ENCODE data around the gene CELF1. TPM values are rescaled to one million over a fixed set of nuclear protein-coding genes. Genes with fewer than 3 reads are reported as not detected.

Gene CELF1
- total RNA-seq, 2 experiments from 2014 or later = 155 to 157 TPM

- Mint-ChIP-seq H3K27ac (peak overlapping the region; percentile 73), H3K9me3 (no peaks in the 10 kb centered on the region)
- peak; percentile 48 for DNase-seq
Measured at GRCh38 chr11:47514825-47515647, 37.9 kb downstream of the CELF1 start.

DNA sequence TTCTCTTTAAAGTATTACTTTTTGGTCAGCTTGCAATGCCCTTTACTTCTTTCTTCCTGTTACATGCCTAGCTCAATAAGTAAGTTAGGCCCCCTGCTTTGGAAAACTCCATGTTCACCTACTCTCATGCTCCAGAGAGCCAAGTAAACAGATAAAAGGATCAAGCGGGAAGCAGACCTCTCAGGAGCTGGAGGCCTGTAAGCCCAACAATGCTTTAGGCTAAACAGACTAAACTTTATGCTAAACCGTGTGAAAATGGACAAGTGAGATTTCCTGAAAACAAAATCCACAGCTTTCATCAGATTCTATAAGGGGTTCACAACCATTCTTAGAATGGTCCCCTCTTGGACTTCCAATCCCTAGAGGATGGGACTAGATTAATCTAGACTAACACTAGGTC lies 40.2 kb downstream of the CELF1 start:
- Mint-ChIP-seq H3K9me3 (no peaks in the 10 kb centered on the region), H3K27me3 (no peaks in the 10 kb centered on the region), H3K36me3 (peaks cover 17% of the 10 kb centered on the region), H3K4me3 (no peak overlapping the region), H3K27ac (no peak overlapping the region), H3K4me1 (peaks cover 81% of the 10 kb centered on the region)
- DNase-seq = no peak

More at GRCh38 chr11:47514825-47515647, 37.9 kb downstream of the CELF1 start:
- peaks cover 16% of the 10 kb centered on the region for H3K36me3 Mint-ChIP-seq
- no peaks in the 10 kb centered on the region for H3K27me3 Mint-ChIP-seq
- H3K4me1 Mint-ChIP-seq = peaks cover 75% of the 10 kb centered on the region
- peak overlapping the region; percentile 29 for H3K4me3 Mint-ChIP-seq

- Mint-ChIP-seq H3K4me1 (peaks cover 83% of the 10 kb centered on the region), H3K9me3 (no peaks in the 10 kb centered on the region), H3K27ac (no peak overlapping the region), H3K27me3 (no peaks in the 10 kb centered on the region), H3K4me3 (no peak overlapping the region), H3K36me3 (peaks cover 17% of the 10 kb centered on the region)
- no peak for DNase-seq
Measured at GRCh38 chr11:47511917-47512316, 41.0 kb downstream of the CELF1 start.

DNA sequence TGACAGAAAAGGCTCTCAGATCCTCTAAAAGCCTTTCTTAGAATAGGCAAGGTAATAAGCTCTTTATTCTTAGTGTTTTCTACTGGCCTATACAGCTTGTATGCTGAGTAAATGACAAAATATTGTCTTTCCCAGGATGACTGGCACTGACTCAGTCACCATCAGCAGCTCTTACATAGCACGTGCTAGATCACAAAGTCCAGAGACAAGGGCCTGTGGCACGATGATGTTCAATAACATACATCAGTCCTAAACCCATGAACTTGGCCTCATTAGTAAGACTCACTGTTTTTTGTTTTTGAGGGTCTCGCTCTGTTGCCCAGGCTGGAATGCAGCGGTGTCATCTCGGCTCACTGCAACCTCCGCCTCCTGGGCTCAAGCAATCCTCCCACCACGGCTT lies 42.7 kb downstream of the CELF1 start:
- H3K9me3 Mint-ChIP-seq = no peaks in the 10 kb centered on the region
- peaks cover 24% of the 10 kb centered on the region for H3K36me3 Mint-ChIP-seq
- H3K4me3 Mint-ChIP-seq = no peak overlapping the region
- DNase-seq = no peak
- H3K4me1 Mint-ChIP-seq = peaks cover 77% of the 10 kb centered on the region
- no peak overlapping the region for H3K27ac Mint-ChIP-seq
- no peaks in the 10 kb centered on the region for H3K27me3 Mint-ChIP-seq

DNA sequence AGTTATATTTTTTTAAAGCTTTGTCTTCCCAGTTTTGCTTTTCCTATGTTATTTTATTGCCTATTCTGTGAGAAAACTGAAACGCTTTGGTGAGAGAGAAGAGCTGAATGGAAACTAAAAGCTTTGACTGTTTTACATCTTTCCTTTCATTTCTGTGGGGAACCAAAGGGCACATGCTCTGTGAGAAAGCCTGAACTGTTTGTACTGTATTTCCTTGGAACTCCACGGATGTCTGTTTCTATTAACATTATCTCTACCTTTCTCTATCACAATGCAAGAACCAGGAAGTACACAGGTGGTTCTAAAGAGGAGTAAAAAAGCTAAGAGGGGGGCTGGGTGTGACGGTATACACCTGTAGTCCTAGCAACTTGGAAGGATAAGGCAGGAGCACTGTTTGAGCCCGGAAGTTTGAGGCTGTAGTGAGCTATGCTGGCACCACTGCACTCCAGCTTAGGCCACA lies 43.8 kb downstream of the CELF1 start:
- Mint-ChIP-seq H3K36me3 (peaks cover 23% of the 10 kb centered on the region), H3K4me1 (peaks cover 73% of the 10 kb centered on the region), H3K4me3 (peak overlapping the region; percentile 0), H3K27me3 (no peaks in the 10 kb centered on the region), H3K27ac (peak overlapping the region; percentile 56), H3K9me3 (no peaks in the 10 kb centered on the region)
- DNase-seq = no peak

- peaks cover 20% of the 10 kb centered on the region for H3K36me3 Mint-ChIP-seq
- no peak for DNase-seq
- H3K27me3 Mint-ChIP-seq = no peaks in the 10 kb centered on the region
- no peaks in the 10 kb centered on the region for H3K9me3 Mint-ChIP-seq
- H3K27ac Mint-ChIP-seq = peak overlapping the region; percentile 56
- peaks cover 73% of the 10 kb centered on the region for H3K4me1 Mint-ChIP-seq
- H3K4me3 Mint-ChIP-seq = no peak overlapping the region
Measured at GRCh38 chr11:47508240-47508957, 44.5 kb downstream of the CELF1 start.

DNA sequence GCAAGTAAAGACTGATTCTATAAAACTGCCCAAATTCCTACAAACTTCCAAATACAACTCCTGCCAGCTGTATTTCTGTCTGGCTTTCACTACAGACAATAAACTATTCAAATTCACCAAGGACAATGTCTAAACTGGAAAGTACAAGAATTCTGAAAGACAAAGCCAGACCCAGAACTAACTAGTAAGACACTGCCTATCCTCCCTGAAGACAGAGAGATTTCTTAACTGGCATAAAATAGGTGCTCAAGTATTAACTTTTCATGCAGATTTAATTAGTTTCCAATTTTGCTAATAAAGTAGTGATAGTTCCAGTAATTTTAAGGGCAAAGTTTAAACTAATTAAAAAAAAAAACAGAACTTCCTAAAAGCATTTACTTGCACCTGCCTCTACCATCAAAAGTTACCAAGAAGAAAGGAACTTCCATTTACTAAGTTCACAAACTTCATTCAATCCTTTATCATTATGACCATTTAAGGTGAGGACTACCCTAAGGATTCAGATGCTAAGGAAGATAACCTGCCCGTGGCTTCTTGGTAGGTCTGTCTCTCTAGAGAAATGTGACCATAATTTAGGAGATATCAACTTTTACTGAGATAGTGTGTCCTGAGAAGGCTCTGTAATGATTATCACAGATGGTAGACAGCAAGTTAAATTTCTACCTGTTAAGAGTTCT lies 45.2 kb downstream of the CELF1 start:
- Mint-ChIP-seq H3K36me3 (peaks cover 20% of the 10 kb centered on the region), H3K27ac (no peak overlapping the region), H3K4me3 (no peak overlapping the region), H3K27me3 (no peaks in the 10 kb centered on the region), H3K4me1 (peaks cover 73% of the 10 kb centered on the region), H3K9me3 (no peaks in the 10 kb centered on the region)
- DNase-seq = no peak

DNA sequence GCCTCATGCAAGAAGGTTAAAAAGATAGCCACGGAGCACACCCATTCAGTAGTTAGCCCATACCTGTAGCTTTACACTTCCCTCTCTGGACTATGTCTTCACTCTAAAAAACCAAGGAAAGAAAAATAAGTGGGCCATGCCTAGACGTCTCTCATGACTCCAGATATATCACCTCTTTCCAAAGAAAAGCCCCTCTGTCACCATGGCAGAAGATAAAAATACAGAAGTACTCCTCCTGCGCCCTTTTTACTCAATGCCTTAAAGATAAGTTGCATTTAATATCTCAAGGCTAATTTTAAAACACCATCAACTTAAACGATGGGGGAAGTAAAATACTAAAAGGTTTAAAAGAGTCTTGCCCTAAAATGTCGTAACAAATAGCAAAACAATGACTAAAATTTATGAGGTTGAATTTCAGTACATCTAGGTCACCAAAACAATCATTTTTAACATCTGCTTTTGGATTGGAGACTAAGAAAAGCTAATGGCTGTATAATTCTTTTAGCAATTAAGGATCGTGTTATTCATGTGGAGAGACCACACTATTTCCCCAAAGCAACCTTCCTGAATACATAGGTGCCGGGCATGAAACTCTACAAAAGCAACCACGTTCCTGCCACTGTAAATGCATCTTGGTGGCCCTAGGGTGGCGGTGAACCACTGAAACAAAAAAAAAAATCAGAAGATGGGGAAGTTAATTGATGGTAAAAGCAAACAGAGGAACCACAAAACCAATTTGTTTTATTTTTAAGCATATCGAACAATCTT lies 46.0 kb downstream of the CELF1 start:
- Mint-ChIP-seq H3K36me3 (peaks cover 22% of the 10 kb centered on the region), H3K27me3 (no peaks in the 10 kb centered on the region), H3K9me3 (no peaks in the 10 kb centered on the region), H3K27ac (peak overlapping the region; percentile 57), H3K4me1 (peaks cover 70% of the 10 kb centered on the region), H3K4me3 (no peak overlapping the region)
- DNase-seq = no peak

GRCh38 chr11:47506373-47506772 lies 46.6 kb downstream of the CELF1 start:
- no peak for DNase-seq
- H3K36me3 Mint-ChIP-seq = peaks cover 22% of the 10 kb centered on the region
- peaks cover 64% of the 10 kb centered on the region for H3K4me1 Mint-ChIP-seq
- H3K9me3 Mint-ChIP-seq = no peaks in the 10 kb centered on the region
- H3K27me3 Mint-ChIP-seq = no peaks in the 10 kb centered on the region
- no peak overlapping the region for H3K4me3 Mint-ChIP-seq
- H3K27ac Mint-ChIP-seq = no peak overlapping the region

DNA sequence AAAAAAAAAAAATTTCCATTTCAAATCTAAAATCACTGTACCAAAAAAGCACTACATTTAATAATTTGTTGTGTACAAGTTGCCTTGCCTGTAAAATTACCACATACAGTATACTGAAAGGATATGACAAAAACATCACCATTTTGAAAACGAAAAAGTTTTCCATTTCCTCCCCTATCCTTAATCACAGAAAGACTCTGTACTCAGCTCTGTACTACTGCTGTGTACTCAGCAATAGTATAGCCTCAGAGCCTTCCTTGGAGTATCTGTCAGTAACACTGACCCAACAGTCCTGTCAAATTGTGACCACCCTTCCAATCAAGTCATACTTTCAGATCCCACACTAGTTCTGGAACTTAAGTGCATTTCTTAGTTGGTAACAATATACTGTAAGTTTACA lies 48.0 kb downstream of the CELF1 start:
- Mint-ChIP-seq H3K4me1 (peaks cover 62% of the 10 kb centered on the region), H3K27ac (peak overlapping the region; percentile 42)

GRCh38 chr11:47503227-47503626 lies 49.7 kb downstream of the CELF1 start:
- H3K36me3 Mint-ChIP-seq = peaks cover 25% of the 10 kb centered on the region
- H3K27ac Mint-ChIP-seq = peak overlapping the region; percentile 12
- peaks cover 58% of the 10 kb centered on the region for H3K4me1 Mint-ChIP-seq
- no peaks in the 10 kb centered on the region for H3K27me3 Mint-ChIP-seq
- no peak overlapping the region for H3K4me3 Mint-ChIP-seq
- H3K9me3 Mint-ChIP-seq = no peaks in the 10 kb centered on the region
- no peak for DNase-seq

More for the DNA sequence above, 48.0 kb downstream of the CELF1 start:
- H3K9me3 Mint-ChIP-seq = no peaks in the 10 kb centered on the region
- DNase-seq = no peak
- H3K36me3 Mint-ChIP-seq = peaks cover 28% of the 10 kb centered on the region
- no peaks in the 10 kb centered on the region for H3K27me3 Mint-ChIP-seq
- no peak overlapping the region for H3K4me3 Mint-ChIP-seq

GRCh38 chr11:47502767-47503166 lies 50.2 kb downstream of the CELF1 start:
- no peak for DNase-seq
- Mint-ChIP-seq H3K27me3 (no peaks in the 10 kb centered on the region), H3K4me3 (no peak overlapping the region), H3K36me3 (peaks cover 28% of the 10 kb centered on the region), H3K4me1 (peaks cover 57% of the 10 kb centered on the region), H3K9me3 (no peaks in the 10 kb centered on the region), H3K27ac (peak overlapping the region; percentile 12)

- H3K27ac Mint-ChIP-seq = no peak overlapping the region
- H3K4me1 Mint-ChIP-seq = peaks cover 43% of the 10 kb centered on the region
- DNase-seq = no peak
- no peaks in the 10 kb centered on the region for H3K9me3 Mint-ChIP-seq
- H3K4me3 Mint-ChIP-seq = no peak overlapping the region
- peaks cover 24% of the 10 kb centered on the region for H3K36me3 Mint-ChIP-seq
- no peaks in the 10 kb centered on the region for H3K27me3 Mint-ChIP-seq
Measured at GRCh38 chr11:47501101-47501500, 51.8 kb downstream of the CELF1 start.

DNA sequence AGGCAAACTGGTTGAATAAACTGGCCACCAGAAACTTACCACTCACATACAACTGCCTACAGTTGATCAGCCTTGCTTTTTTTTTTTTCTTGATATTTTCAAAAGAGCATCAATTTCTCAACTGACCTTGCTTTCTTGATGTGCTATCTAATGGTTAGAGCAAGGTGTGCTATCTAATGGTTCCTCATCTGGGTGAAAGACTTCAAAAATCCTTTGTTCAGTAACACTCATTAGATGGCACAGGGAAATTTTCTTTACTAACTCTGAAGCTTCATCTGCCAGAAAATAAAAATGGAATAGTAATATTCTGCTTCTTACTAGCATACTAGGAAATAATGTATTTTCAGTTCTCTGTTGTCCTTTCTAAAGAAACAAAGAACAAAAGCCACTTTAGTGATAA lies 52.8 kb downstream of the CELF1 start:
- Mint-ChIP-seq H3K27ac (no peak overlapping the region), H3K27me3 (no peaks in the 10 kb centered on the region), H3K36me3 (peaks cover 20% of the 10 kb centered on the region), H3K4me1 (peaks cover 40% of the 10 kb centered on the region), H3K4me3 (no peak overlapping the region), H3K9me3 (no peaks in the 10 kb centered on the region)
- no peak for DNase-seq
